GM19238 (cell line): ENCODE measurements around the gene SLC35E2B.

ENCODE experiments used
- DNase-seq: peaks from one replicate; pipeline ENCODE4 v3.0.0; 2011; ENCODE audit warnings: low spot score; ENCODE audit not compliant: insufficient read length

SLC35E2B gene

DNA sequence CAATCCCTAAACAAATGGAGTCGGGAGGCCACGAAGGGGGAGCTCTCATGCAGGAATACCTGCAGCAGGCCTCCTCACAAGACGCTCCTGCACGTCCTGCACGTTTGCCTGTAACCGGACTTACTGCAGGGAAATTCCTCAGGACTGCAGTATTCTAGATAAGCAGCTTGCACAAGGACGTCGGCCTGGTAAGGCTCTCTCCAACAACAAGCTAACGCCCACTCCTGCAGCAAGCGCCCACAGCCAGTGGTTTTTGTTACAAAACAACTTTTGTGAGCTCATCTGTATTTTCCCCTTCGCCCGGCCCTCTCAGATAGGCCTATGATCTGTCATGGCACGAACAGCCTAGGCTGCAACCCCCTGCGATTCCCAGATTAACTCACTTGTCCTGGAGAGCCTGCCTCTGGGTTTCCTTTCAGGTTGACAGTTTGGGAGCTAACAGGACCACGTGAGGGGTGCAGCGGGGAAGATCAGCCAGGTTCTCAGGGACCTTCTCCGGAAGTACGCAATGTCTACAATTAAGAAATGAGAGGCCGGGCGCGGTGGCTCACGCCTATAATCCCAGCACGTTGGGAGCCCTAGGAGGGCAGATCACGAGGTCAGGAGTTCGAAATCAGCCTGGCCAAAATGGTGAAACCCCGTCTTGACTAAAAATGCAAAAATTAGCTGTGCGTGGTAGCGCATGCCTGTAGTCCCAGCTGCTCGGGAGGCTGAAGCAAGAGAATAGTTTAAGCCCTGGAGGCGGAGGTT, 78.2 kb downstream of the SLC35E2B start:
- no peak for DNase-seq

DNA sequence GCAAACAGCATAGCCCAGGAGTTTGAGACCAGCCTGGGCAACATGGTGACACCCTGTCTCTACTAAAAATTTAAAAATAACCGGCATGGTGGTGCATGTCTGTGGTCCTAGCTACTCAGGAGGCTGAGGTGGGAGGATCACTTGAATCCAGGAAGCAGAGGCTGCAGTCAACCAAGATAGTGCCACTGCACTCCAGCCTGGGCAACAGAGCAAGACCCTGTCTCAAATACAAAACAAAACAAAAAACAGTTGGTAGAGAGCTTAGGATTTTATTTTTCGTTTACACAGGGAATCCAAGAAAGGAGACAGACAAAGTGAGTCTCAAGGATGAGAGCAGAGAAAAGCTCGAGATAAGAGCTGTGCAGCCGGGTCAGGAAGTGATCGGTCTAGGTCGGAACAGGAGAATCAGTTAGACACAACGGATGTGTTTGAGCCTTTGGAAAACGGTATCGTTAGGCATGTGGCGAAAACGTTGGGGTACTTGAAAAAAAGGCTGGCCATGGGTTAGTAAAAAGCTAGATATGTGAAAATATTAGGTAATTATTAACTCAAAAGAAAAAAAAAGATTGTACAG, 79.0 kb downstream of the SLC35E2B start:
- DNase-seq, result no peak

DNA sequence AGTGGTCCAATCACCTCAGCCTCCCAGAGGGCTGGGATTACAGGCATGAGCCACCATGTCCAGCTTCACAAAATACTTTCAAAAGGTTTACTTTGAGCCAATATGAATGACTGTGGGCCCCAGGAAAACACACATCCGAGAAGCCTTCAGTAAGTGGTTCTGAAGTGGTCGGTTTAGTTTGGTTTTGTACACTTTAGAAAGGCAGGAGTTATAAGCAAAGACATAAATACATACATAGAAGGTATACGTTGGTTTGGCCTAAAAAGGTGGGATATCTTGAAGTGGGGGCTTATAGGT, 80.5 kb downstream of the SLC35E2B start:
- no peak for DNase-seq

DNA sequence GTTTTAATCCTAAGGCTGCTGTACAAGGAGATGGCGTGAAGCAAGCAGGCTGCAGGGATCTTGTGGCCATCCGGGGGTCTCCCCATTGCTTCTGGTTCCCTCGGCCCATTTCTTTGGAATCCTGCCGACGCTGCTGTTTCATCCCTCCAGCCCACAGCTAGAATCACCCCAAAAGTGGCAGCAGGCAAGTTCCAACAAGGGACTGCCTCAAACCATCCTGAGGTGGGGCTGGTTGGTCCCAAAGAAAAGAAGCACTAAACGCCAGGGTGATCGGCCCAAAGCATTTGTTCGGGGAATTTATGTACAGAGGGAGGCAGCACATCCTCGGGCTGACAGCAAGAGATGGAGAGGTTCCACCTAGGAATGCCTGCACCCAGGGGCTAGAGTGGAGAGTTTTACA, 81.8 kb downstream of the SLC35E2B start:
- DNase-seq, result no peak

DNA sequence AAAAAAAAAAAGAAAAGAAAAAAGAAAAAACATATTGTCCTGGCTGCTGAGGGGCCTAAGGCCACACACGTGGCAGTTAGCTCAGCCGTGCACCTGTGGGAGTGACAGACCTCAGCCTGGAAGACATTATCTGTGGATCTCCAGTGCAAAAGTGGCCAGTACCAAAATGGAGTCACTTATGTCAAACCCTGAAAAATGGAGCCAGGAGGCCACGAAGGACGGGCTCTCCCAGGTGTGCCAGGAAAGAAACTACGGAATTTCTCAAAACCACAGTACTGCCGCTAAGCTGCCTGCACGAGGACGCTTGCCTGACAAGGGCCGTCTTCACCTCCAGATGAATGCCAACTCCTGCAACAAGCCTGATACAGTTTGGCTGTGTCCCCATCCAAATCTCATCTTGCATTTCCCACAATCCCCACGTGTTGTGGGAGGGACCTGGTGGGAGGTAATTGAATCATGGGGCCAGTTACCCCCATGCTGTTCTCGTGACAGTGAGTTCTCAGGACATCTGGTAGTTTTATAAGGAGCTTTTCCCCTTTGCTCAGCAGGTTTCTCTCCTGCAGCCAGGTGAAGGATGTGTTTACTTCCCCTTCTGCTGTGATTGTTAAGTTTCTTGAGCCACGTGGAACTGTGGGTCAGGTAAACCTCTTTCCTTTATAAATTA, 82.6 kb downstream of the SLC35E2B start:
- DNase-seq, result no peak
